GM23338 (cell line): ENCODE measurements around the gene CHRM1.

Experiments
- CREB1 ChIP-seq: fragments of 250-450 bp; sonication (Bioruptor Pico); IDR thresholded peaks from 2 replicates; pipeline ENCODE4 v1.5.0; 2020; ENCODE audit warnings: low read depth, mild to moderate bottlenecking, moderate library complexity
- EZH2 ChIP-seq: fragments of 200-600 bp; sonication (generic); IDR thresholded peaks from one replicate; pipeline ENCODE4 v1.8.0; 2017; ENCODE audit warnings: antibody characterized with exemption, mild to moderate bottlenecking, low read depth; ENCODE audit not compliant: unreplicated experiment
- JUNB ChIP-seq: IDR thresholded peaks from one replicate; pipeline ENCODE4 v1.6.1; 2016; ENCODE audit warnings: antibody characterized with exemption; ENCODE audit not compliant: unreplicated experiment
- NANOG ChIP-seq: IDR thresholded peaks from 2 replicates; pipeline ENCODE4 v1.6.1; 2016; ENCODE audit warnings: antibody characterized with exemption, borderline replicate concordance
- POLR2AphosphoS5 ChIP-seq: IDR thresholded peaks from 2 replicates; pipeline ENCODE4 v1.6.1; 2016; ENCODE audit warnings: antibody characterized with exemption, low read depth
- TF ChIP-seq, protein P1 (sequence below), 2 experiments: fragments of 200-600 bp in 1 of 2; sonication (generic) in 1 of 2; conservative IDR thresholded peaks; 2 replicates each; pipeline versions ENCODE4 v1.5.1 to v1.6.1; 2016 to 2017; ENCODE audit warnings: antibody characterized with exemption in 2 of 2, low read depth in 2 of 2, mild to moderate bottlenecking in 2 of 2, moderate library complexity in 1 of 2
- TF ChIP-seq, protein P2 (sequence below): IDR thresholded peaks from one replicate; pipeline ENCODE4 v1.6.1; 2018; ENCODE audit warnings: antibody characterized with exemption; ENCODE audit not compliant: unreplicated experiment

DNA sequence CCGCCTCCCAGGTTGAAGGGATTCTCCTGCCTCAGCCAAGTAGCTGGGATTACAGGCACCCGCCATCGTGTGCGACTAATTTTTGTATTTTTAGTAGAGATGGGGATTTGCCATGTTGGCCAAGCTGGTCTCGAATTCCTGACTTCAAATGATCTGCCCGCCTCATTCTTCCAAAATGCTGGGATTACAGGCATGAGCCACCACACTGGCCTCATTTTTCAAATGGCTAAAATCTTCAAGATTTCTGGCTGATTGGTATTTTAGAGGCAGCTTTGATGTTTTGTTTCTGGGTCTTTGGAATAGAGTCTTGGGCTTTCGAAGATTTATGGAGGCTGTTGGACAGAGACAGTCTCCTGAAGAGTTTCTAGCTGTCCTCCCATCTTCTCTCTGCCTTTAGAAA, 46.3 kb downstream of the CHRM1 start:
- no peak for TF ChIP-seq CREB1 (CRISPR knock-in tag)
- TF ChIP-seq, protein P1, sequence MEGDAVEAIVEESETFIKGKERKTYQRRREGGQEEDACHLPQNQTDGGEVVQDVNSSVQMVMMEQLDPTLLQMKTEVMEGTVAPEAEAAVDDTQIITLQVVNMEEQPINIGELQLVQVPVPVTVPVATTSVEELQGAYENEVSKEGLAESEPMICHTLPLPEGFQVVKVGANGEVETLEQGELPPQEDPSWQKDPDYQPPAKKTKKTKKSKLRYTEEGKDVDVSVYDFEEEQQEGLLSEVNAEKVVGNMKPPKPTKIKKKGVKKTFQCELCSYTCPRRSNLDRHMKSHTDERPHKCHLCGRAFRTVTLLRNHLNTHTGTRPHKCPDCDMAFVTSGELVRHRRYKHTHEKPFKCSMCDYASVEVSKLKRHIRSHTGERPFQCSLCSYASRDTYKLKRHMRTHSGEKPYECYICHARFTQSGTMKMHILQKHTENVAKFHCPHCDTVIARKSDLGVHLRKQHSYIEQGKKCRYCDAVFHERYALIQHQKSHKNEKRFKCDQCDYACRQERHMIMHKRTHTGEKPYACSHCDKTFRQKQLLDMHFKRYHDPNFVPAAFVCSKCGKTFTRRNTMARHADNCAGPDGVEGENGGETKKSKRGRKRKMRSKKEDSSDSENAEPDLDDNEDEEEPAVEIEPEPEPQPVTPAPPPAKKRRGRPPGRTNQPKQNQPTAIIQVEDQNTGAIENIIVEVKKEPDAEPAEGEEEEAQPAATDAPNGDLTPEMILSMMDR (conservative IDR thresholded peaks at IDR 0.05; ENCODE audit: low read depth in 2 of 2) = no peak
- TF ChIP-seq EZH2 = no peak
- TF ChIP-seq POLR2AphosphoS5 = no peak
- no peak for TF ChIP-seq JUNB
- TF ChIP-seq NANOG = no peak
- TF ChIP-seq, protein P2, sequence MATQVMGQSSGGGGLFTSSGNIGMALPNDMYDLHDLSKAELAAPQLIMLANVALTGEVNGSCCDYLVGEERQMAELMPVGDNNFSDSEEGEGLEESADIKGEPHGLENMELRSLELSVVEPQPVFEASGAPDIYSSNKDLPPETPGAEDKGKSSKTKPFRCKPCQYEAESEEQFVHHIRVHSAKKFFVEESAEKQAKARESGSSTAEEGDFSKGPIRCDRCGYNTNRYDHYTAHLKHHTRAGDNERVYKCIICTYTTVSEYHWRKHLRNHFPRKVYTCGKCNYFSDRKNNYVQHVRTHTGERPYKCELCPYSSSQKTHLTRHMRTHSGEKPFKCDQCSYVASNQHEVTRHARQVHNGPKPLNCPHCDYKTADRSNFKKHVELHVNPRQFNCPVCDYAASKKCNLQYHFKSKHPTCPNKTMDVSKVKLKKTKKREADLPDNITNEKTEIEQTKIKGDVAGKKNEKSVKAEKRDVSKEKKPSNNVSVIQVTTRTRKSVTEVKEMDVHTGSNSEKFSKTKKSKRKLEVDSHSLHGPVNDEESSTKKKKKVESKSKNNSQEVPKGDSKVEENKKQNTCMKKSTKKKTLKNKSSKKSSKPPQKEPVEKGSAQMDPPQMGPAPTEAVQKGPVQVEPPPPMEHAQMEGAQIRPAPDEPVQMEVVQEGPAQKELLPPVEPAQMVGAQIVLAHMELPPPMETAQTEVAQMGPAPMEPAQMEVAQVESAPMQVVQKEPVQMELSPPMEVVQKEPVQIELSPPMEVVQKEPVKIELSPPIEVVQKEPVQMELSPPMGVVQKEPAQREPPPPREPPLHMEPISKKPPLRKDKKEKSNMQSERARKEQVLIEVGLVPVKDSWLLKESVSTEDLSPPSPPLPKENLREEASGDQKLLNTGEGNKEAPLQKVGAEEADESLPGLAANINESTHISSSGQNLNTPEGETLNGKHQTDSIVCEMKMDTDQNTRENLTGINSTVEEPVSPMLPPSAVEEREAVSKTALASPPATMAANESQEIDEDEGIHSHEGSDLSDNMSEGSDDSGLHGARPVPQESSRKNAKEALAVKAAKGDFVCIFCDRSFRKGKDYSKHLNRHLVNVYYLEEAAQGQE = no peak
